GM12892 (cell line): ENCODE results near the gene DTWD1. TPM values are rescaled to one million over a fixed set of nuclear protein-coding genes. Genes with fewer than 3 reads are reported as not detected.
"Not testable (repeated sequence)": the region's sequence is repeated elsewhere in the genome, so short reads cannot be mapped to it uniquely, and the experiment has no call there.

Source experiments
- DNase-seq: peaks from one replicate; pipeline ENCODE4 v3.0.0; 2011; ENCODE audit not compliant: insufficient read length
- FAIRE-seq: peaks from 2 replicates; lab custom pipeline; 2011; peaks lifted over from hg19 to GRCh38; lab: Jason Lieb, UNC
- POLR2A ChIP-seq: IDR thresholded peaks from 2 replicates; pipeline ENCODE4 v1.6.1; 2011; ENCODE audit warnings: low read depth, low read length, control low read depth
- POLR2AphosphoS5 ChIP-seq: IDR thresholded peaks from 2 replicates; pipeline ENCODE4 v1.6.1; 2011; ENCODE audit warnings: low read depth, low read length, control low read depth
- TAF1 ChIP-seq: IDR thresholded peaks from 2 replicates; pipeline ENCODE4 v1.6.1; 2011; ENCODE audit warnings: low read depth, mild to moderate bottlenecking, control low read depth, low read length, borderline replicate concordance
- polyA plus RNA-seq: library from polyadenylated mRNA; unstranded; fragments of >200 nt; gene quantifications from one replicate; pipeline ENCODE4 v1.2.1, GENCODE V29; 2012; ENCODE audit warnings: missing spikeins, inconsistent platforms; ENCODE audit not compliant: missing spikeins

The DTWD1 gene, protein sequence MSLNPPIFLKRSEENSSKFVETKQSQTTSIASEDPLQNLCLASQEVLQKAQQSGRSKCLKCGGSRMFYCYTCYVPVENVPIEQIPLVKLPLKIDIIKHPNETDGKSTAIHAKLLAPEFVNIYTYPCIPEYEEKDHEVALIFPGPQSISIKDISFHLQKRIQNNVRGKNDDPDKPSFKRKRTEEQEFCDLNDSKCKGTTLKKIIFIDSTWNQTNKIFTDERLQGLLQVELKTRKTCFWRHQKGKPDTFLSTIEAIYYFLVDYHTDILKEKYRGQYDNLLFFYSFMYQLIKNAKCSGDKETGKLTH
- polyA plus RNA-seq = 25.1 TPM

DNA sequence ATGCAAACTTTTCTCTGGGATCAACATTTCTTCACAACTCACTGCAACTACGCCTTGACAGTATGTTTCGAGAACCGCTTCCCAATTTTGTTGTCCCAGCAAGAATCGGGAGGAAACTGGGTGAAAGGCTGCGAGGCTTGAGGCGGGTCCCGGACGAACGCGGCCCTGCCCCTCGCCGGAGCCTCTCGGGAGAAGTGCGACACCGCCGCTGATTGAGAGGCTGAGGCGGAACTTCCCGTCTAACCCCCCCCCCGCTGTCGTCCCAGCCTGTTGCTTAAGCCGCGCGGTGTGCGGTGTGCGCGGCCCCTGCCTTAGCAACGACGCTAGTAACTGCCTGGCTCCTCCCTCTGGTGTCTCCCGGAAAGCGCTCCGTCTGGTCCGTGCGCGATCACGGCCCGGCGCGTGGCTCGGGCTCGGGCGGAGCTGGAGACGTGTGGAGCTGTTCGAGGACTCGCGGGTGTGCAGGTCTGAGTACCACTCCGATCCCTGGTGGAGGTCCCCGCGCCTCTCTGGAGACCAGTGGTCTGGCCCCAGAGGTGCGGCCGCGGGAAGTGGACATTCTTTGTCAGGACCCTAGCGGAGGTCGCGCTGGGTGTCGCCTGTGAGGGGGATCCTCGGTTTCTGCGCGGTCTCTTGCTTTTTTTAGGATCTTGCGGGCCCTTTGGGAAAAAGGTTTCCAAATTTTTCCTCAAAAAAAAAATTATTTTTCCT, at the start of gene DTWD1, which contains the start of gene FAM227B:
TSS of gene DTWD1 (plus strand) at position 391 of the 711 bp plus-strand sequence. CDS start 4,120 bp downstream, outside the sequence.
TSS of gene FAM227B (minus strand) at position 161 of the 711 bp plus-strand sequence. CDS start 5,647 bp downstream, outside the sequence.
- DNase-seq (peak; percentile 63), FAIRE-seq (peak; percentile 92)
- TF ChIP-seq POLR2A (peak; percentile 93), TAF1 (peak; percentile 89), POLR2AphosphoS5 (peak; percentile 91)

DNA sequence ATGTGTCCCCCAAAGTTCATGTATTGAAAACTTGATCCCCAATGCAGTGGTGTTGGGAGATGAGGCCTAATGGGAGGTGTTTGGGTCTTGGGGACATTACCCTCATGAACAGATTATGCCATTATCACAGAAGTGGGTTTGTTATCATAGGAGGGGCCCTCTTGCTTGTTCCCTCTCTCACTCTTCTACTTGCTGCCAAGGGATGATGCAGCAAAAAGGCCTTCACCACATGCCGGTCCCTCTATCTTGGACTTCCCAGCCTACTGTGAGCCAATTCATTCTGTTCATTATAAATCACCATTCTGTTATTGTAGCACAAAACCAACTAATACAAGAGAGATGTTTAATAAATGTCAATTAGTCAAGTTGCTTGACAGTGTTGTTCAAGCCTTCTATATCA, 47.4 kb upstream of the DTWD1 start:
- no peak for TF ChIP-seq TAF1
- TF ChIP-seq POLR2A = no peak
- TF ChIP-seq POLR2AphosphoS5 = no peak
- no peak for FAIRE-seq
- no peak for DNase-seq

DNA sequence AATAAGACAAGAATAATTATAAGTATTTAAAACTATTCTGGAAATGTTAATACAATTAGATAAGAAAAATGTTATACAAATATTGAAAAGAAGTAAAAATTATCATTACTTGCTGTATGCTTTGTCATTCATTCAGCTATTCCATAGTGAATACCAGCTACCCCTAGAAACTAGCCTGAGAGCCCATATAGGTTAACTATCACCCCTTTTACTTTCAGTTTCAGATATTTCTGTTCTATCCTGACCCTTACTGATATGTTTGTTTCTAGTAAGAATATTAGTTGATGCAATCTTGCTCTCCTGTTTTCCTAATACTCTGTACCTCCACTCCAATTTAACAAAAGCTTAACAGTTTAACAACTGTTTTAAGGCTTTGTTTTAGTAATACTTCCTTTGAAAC, 31.8 kb upstream of the DTWD1 start:
- TF ChIP-seq POLR2AphosphoS5 = no peak
- no peak for TF ChIP-seq TAF1
- TF ChIP-seq POLR2A = no peak
- peak; percentile 4 for DNase-seq
- FAIRE-seq = no peak

DNA sequence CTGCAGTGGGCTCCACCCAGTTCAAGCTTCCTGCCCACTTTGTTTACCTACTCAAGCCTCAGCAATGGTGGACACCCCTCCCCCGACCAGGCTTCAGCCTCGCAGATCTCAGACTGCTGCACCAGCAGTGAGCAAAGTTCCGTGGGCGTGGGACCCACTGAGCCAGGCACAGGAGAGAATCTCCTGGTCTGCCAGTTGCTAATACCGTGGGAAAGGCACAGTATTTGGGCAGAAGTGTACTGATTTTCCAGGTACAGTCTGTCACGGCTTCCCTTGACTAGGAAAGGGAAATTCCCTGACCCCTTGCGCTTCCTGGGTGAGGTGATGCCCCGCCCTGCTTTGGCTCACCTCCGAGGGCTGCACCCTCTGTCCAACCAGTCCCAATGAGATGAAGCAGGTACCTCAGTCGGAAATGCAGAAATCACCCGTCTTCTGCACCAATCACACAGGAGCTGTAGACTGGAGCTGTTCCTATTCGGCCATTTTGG, 28.0 kb upstream of the DTWD1 start:
- DNase-seq, FAIRE-seq: not testable (repeated sequence)

DNA sequence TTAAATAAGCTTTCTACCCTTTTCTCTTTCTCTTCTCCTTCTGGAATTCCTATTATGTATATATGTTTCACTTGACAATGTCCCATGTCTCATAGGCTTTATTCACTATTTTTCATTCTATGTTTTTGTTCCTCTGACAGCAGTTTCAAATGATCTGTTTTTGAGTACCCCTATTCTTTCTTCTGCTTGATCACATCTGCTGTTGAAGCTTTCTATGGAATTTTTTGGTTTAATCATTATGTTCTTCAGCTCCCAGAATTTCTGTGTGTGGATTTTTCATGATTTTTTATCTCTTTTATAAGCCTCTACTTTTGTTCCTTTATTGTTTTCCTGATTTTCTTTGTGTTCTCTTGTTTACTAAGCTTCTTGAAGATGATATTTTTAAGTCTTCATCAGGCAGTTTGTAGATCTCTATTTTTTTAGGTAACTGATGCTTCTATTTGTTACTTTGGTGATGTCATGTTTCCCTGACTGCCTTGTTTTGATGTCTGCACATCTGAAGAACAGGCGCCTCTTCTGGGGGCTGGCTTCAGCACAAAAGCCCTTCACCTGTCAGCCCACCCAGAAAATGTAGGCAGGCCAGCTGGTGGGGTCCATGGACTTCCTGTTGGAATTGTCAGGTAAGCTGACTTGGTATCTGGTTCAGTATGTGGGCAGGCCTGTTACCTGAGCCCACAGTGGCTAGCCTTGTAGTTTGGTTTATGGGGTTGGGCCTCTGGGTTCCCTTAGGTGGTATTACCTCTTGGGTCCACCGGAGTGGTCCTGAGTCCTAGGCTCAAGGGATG, 16.0 kb upstream of the DTWD1 start:
- no peak for FAIRE-seq
- DNase-seq = no peak
- no peak for TF ChIP-seq TAF1
- no peak for TF ChIP-seq POLR2A
- TF ChIP-seq POLR2AphosphoS5 = no peak

DNA sequence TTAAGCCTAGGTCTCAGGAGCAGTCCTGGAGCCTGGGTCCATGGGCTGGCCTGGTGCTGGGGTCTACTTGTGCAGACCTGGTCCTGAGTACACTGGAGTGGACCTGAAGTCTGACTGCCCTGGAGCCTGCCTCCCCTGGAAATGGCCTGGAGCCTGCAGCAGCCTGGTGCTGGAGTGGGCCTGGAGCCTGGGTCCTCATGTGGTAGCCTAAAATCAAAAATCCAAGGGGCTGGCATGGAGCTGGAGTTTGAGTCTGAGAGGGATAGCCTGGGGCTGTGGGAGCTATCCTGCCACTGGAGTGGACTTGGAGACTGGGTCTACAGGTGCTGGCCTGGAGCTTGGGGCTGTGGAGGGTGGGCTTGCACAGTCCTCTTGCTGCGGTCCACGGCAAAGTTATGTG, 15.3 kb upstream of the DTWD1 start:
- DNase-seq (no peak), FAIRE-seq (no peak)
- TF ChIP-seq TAF1 = no peak
- no peak for TF ChIP-seq POLR2AphosphoS5
- no peak for TF ChIP-seq POLR2A

DNA sequence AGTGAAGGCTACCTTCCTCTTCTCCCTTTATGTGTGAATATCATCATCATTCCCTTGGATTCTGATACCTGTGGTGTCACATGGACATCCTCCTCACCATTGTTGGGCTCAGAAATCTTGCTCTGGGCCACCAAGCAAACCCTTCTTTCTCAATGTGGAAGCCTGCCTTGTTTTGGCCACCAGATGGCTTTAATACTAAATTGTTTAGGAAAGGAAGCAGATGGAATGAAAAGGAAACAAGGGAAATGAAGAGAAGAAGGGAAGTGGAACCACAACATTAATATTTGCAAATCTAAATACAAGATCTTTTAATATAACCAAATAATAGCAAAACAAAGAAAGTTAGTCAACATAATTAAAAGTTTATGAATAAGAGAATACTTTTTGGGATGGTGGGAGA, 14.3 kb upstream of the DTWD1 start:
- no peak for FAIRE-seq
- no peak for DNase-seq
- TF ChIP-seq POLR2A (no peak), POLR2AphosphoS5 (no peak), TAF1 (no peak)

DNA sequence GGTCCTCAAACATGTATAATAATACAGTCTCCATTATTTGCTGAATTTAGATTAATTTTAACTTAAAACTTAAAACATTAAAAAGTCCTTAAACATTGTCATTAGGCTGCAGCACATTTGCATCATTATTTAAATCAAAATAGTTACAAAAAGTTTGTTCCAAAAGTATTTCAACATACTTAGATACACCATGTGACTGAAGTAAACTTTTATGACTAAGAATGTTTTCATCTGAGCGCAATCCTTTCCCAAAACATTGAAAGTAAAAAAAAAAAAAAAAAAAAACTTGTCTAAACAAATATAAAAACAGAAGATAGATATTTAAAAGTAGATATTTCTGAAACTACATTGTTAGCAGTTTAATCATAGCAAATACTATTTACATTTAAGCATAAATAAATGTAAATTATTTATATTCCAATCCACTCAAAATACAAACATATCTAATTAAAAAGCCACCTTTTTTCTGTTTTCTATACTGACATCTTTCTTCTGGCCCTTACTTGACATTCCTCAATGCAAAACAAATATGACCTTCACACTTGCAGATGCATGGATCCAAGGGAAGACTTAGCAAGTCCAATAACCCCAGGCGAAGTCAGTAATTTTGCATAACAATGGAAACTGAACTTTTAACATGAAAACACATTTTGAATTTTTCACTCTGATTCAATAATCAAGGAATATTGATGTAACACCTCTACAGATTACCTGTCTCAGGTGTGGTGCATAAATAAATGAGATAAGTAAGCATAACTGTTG, 10.5 kb upstream of the DTWD1 start:
- no peak for TF ChIP-seq POLR2A
- TF ChIP-seq TAF1 = no peak
- TF ChIP-seq POLR2AphosphoS5 = no peak
- no peak for FAIRE-seq
- DNase-seq = no peak

DNA sequence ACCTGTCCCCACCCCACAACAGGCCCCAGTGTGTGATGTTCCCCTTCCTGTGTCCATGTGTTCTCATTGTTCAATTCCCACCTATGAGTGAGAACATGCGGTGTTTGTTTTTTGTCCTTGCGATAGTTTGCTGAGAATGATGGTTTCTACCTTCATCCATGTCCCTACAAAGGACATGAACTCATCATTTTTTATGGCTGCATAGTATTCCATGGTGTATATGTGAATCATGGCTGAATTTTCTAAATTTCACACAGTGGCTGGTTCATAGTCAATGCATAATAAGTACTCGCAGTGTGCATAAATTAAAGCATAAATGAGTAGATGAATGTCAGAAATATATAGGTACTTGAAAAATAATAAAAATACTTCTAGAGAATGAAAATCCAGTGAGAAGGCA, 8.6 kb upstream of the DTWD1 start:
- FAIRE-seq, DNase-seq: not testable (repeated sequence)

DNA sequence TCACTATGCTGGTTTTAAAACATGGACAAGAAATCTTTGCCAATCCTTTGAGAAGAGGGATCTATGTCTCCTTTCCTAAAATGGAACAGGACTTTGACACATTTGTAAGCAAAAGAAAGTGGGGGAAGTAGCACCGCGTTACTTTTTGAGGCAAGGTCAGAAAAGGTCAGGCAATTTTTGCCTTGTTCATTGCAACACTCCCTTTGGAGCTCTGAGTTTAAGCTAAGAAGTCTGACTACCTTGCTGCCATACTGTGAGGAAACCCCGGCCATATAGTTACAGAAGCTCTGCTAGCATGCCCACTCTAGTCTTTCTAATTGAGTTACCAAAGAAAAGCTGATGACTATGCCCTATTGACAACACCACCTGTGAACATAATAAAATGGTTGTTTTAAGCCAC, 1.6 kb upstream of the DTWD1 start:
- TF ChIP-seq POLR2A (no peak), TAF1 (no peak), POLR2AphosphoS5 (no peak)
- no peak for FAIRE-seq
- DNase-seq = no peak

DNA sequence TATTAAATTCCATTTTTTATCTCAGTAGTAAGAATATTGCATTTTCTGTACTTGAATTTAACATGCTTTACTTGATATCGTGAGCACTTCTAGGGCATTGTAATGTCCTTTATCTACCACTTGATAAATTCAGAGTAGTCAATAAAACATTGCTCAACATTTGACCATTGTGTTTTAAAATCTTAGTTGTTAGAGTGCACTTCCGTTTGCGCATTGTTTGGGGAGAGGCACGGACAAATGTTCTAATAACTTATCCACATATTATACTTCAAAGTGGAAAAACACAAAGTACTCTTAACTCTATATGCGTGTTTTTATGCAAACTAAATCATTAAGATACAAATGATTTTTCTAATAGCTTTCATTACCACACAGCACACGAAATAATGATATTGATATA, 649 bp upstream of the DTWD1 start:
- no peak for DNase-seq
- FAIRE-seq = no peak
- no peak for TF ChIP-seq POLR2A
